C4-2B (cell line): ENCODE results near the gene TMEM204.

Source experiments
- H3K27ac ChIP-seq: fragments of 450-650 bp; 2 replicates; pipeline ENCODE4 v1.5.1; 2017
- ZFX ChIP-seq: fragments of 450-650 bp; IDR thresholded peaks from 2 replicates; pipeline ENCODE4 v1.6.1; 2017
- TF ChIP-seq, protein P1 (sequence below): fragments of 450-650 bp; conservative IDR thresholded peaks from 2 replicates; pipeline ENCODE4 v1.5.1; 2017; ENCODE audit warnings: mild to moderate bottlenecking

The TMEM204 gene

DNA sequence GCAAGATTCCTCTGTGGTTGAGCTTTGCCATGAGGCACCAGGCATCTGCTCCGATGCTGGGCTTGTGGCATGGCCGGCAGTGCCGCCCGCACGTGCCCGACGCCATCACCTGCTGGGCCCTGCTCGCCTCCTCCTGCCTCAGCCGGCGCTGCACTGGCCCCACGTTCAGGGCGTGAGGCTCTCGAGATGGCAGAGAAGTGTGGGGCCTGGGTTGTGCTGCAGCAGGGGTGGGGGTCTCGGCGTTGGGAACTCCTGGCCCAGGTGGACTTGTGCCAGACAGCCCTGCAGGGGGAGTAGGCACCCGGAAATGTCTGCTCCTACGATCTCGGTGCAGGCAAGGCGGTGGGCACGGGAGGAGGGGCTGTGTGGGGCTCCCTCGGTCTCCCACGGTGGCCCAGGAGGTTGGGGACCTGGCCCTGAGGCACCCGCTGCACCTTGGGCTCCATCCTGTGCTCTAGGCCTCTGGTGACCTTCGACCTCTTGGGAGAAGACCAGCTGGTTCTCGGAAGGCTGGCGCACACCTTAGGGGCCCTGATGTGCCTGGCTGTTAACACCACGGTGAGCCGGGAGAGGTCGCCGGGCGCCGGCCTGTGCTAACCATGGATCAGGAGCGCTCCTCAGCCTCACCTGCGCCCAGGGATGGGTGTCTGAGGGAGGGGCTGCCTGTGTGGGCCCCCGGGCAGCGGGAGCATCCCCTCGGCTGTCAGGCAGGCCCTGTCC is 26.8 kb upstream of the TMEM204 start:
- H3K27ac ChIP-seq, result no peak overlapping the region
- TF ChIP-seq, protein P1, sequence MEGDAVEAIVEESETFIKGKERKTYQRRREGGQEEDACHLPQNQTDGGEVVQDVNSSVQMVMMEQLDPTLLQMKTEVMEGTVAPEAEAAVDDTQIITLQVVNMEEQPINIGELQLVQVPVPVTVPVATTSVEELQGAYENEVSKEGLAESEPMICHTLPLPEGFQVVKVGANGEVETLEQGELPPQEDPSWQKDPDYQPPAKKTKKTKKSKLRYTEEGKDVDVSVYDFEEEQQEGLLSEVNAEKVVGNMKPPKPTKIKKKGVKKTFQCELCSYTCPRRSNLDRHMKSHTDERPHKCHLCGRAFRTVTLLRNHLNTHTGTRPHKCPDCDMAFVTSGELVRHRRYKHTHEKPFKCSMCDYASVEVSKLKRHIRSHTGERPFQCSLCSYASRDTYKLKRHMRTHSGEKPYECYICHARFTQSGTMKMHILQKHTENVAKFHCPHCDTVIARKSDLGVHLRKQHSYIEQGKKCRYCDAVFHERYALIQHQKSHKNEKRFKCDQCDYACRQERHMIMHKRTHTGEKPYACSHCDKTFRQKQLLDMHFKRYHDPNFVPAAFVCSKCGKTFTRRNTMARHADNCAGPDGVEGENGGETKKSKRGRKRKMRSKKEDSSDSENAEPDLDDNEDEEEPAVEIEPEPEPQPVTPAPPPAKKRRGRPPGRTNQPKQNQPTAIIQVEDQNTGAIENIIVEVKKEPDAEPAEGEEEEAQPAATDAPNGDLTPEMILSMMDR, result no peak
- TF ChIP-seq ZFX, result no peak

DNA sequence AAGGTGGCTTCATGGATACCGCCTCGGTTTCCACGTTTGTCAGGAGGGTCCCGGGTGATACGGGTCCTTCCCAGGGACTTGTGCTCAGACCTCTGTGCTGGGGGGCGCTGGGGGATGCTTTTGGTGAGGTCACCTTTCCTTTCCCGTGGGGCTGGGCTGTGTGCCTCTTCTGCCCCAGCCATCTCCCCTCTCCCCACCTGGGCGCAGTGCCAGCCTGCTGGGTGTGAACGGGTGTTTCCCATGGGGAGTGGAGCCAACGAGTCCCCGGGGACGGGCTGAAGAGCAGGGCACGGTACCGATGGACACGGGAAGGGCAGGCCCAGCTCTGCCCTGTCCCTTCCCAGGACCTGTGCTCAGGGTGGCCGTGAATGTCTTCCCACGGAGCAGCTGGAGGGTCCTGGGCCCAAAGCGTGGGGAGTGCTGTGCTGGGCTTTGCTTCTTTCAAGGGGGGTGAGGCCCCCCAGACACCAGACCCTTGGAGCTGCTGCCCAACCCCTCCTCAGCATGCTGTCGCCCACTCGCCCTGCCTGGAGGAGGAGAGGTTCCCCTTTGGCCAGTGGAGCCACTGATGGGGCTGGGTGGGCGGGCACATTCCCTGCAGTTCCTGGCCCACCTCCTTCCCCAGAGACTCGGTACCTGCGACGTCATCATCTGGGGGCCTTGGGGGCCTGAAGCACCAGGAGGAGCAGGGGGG is 24.8 kb upstream of the TMEM204 start:
- TF ChIP-seq, protein P1, result no peak
- TF ChIP-seq ZFX, result no peak
- H3K27ac ChIP-seq, result no peak overlapping the region

DNA sequence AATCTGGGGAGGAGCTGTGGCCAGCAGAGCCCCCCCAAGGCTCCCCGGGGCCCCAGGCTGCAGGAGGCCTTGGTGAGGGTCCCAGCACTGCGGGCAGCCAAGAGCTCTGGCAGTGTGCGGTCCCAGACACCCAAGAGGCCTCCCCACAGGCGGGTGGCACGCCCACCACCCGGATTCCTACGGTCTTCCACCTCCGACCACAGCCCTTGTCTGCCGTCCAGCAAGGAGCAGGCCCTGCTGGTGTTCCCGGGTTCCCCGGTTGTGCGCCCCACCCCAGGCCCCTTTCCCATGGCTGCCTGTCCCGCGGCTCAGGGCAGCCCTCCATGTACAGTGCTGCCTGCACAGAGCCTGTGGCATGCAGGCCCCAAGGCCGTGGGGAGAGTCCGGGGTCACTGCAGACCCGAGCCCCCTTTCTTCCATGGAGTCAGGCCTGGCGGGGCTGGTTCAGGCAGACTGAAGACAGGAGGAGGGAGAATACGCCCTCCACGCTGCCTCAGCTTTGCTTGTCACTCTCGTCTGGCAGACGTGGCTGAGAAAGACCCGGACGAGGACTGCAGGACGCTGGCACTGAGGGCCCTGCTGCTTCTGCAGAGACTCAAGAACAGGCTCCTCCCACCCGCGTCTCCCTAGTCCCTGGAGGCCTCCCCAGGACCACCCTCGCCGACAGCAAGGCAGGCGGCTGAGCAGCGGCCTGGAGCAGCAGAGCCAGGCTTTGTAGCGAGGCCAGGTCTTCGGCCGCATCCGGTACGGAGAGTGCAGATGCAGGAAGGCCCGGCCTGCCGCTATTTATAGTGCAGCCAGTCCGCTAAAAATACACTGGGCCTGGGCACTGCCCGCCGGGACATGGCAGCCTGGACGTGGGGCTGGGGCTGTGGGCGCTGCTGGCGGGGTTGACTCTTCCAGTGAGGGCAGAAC is 23.9 kb upstream of the TMEM204 start:
- no peak overlapping the region for H3K27ac ChIP-seq
- TF ChIP-seq, protein P1, result no peak
- no peak for TF ChIP-seq ZFX

DNA sequence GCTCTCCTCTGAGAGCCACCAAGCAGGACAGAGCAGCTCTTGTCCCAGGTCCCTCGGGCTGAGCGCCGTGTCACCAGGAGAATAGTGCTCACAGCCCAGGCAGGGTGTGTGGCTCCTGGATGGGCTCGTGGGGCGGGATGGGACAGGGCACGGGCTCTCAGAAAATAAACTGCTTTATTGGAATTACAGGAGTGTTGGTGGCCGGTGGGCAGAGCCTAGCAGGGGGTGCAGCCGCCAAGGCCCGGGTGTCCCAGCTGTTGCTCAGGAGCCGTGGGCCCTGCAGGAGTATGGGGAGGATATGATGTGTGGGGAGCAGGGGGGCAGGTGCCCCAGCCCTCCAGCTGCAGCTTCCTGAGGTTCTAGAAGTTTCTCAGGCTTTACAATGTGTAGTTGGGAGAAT is 23.2 kb upstream of the TMEM204 start:
- TF ChIP-seq, protein P1, result no peak
- no peak for TF ChIP-seq ZFX
- no peak overlapping the region for H3K27ac ChIP-seq

DNA sequence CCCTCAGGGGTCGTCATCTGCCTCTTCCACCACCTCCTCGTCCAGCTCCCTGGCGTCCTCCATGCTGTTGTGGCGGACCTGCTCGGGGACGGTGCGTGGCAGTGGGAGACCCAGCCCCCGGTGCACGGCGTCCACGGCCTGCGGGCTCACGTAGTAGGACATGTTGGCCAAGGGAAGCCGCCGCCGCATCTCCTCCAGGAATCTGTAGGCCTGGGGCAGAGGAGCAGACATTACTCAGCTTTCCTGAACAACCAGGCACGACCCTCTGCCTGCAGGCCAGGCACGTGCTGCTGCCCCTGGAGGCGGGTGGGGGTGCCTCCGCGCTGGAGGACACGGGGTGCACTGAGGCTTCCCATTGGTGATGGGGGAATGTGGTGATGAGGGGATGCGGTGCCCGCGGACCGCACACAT is 22.5 kb upstream of the TMEM204 start:
- TF ChIP-seq, protein P1, result no peak
- TF ChIP-seq ZFX, result no peak

DNA sequence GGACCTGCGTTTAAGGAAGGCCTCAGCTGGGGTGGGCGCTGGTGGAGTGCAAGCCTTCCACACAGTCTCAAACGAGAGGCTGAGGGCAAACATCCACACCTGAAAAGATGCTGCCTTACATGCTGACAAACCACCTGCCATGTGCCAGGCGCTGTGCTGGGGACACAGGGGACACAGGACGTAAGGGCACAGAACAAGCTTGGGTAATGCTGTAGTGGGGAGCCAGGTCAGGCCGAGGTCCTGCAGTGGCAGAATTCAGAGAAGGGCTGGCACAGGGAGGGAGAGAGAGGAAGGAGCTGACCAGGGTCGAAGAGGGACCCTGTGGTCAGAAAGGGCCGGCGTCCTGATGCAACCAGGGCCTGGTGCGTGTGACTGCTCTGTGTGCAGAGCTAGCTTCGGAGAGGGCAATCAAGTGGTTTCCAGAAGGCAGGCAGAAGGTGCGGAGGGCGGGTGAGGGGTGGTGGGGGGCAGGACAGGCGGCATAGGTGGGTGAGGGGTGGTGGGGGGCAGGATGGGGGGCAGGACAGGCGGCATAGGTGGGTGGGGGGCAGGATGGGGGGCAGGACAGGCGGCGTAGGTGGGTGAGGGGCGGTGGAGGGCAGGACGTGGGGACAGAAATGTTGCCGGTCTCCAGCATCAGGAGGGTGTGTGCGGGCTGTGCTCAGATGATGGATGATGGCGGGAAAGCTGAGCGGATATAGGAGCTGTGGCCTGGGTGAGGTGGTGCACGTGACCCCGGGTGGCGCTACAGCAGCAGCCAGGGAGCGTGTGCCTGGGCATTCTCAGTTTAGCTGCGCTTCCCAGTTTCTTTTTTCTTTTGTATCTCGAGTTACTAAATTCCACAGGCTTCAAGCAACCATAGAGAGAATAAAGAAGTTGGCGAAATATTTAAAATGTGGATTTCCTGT is 21.6 kb upstream of the TMEM204 start:
- no peak overlapping the region for H3K27ac ChIP-seq
- TF ChIP-seq ZFX, result no peak
- TF ChIP-seq, protein P1, result no peak

More for the DNA sequence above, 22.5 kb upstream of the TMEM204 start:
- H3K27ac ChIP-seq, result no peak overlapping the region
